LNCAP (cell line): ENCODE data around the gene CCNJL.

Source experiments
- TF ChIP-seq, protein P1 (sequence below): fragments of 450-650 bp; IDR thresholded peaks from 2 replicates; pipeline ENCODE4 v1.5.1; 2017; ENCODE audit warnings: mild to moderate bottlenecking

CCNJL gene

DNA sequence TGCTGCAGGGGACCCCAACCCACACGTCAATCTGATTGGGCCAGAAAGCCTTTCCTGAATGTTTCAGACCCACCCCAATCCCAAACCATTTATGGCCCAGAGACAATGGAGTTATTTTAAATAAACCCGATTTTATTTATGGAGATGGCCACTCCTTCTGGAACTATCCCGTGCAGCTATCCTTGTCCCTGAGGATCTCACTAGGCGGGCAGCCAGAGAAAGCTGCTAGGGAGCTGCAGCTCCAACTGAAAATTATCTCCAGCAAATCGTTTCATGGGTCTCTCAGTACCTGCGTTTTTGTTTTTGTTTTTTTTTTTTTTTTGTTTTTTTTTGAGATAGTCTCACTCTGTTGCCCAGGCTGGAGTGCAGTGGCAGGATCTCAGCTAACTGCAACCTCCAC, 35.1 kb upstream of the CCNJL start:
- TF ChIP-seq, protein P1, sequence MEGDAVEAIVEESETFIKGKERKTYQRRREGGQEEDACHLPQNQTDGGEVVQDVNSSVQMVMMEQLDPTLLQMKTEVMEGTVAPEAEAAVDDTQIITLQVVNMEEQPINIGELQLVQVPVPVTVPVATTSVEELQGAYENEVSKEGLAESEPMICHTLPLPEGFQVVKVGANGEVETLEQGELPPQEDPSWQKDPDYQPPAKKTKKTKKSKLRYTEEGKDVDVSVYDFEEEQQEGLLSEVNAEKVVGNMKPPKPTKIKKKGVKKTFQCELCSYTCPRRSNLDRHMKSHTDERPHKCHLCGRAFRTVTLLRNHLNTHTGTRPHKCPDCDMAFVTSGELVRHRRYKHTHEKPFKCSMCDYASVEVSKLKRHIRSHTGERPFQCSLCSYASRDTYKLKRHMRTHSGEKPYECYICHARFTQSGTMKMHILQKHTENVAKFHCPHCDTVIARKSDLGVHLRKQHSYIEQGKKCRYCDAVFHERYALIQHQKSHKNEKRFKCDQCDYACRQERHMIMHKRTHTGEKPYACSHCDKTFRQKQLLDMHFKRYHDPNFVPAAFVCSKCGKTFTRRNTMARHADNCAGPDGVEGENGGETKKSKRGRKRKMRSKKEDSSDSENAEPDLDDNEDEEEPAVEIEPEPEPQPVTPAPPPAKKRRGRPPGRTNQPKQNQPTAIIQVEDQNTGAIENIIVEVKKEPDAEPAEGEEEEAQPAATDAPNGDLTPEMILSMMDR: no peak

DNA sequence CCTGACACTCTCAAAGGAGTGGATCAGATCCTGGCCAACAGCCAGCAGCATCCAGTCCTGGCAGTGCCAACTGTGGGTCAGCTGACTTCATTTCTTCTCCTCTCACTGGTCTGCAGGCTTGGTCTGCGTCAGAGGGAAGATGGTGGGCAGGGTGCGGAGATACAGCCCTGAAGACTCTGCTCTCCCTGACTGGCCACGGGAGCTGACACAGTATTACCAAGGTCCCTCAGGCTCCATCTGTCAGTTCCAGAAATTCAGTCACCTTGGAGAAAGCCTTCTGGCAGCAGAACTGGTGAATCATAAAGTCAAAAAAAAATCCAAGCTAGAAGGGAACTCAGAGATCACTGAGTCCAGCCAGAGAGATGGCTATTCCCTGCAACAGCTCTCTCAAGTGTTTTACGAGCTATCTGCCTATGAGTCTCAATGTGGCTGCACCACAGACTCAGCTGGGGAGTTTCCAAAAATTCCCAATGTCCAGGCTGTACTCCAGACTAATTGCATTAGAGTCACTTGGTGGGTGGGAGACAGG, 30.1 kb upstream of the CCNJL start:
- TF ChIP-seq, protein P1: no peak

DNA sequence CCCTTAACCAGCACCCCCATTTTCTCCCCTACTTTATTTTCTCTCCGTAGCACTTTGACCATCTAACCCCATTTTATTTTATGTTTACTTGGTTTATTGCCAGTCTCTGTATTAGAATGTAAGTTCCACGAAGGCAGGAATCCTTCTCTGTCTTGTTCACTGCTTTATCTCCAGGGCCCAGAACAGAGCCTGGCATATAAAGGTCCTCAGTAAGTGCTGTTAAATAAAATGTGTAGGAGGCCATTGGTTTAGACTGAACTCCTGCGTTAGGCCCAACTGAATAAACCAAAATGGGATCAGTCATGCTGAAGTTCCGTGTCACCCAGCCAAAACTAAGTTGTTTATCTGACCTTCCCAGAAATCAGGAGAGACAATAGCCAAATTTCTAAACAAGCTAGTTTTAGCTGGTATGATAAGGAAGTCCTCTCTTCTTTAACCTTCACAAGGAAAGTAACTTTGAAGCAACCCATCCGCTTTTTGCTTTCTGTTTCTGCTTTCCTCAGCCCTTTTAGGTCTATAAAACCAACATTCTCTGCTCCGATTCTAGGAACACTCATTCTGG, 29.0 kb upstream of the CCNJL start:
- TF ChIP-seq, protein P1: no peak

DNA sequence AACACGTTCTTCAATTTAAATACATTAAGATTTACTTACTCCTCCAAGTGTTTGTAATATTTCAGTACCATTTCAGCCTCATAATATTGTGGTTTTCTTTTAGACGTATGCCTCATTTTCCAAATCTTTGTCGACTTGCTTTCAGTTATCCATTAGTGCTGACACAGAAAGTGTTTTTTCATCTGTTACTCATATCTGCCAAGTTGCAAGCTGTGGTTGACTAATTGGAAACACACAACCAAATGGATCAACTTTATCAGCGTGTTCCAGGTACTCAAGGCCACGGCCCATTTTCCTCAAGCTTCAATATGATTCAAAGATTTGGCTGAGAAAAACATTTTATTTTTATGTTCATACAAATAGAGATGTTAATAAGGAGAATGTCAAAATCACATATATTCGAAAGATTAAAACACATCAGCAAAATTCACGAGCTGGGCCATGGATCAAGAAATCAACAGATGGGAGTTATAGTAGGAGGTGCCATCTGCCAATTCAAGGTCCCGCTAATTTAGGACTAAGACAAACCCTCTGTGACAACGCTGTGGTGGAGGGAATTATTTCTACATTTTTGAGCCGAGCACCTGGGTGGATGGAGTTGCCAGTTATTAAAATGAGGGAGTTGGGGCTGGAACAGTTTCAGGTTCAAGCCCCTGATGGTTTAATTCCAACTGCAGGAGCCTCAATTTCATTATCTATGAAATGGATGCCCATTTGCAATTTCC, 27.2 kb upstream of the CCNJL start:
- TF ChIP-seq, protein P1: no peak

DNA sequence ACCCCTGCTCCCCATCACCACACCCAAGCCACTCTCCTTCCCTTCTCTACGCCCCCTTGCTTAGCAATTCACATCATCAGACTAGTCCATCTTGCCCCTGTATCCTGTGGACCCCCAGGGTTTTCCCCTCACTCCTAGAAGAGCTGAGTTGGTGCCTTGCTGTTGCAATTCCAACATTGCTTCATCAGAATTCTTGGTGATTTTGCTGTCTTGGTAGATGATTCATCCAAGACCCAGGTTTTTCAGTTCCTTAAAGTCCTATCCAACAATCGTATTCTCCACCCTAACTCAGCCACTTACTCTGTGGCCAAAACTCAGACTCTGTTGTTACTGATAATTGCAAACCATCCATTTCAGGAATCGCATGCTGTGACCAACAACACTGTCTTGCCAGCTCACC, 21.4 kb upstream of the CCNJL start:
- TF ChIP-seq, protein P1: no peak

DNA sequence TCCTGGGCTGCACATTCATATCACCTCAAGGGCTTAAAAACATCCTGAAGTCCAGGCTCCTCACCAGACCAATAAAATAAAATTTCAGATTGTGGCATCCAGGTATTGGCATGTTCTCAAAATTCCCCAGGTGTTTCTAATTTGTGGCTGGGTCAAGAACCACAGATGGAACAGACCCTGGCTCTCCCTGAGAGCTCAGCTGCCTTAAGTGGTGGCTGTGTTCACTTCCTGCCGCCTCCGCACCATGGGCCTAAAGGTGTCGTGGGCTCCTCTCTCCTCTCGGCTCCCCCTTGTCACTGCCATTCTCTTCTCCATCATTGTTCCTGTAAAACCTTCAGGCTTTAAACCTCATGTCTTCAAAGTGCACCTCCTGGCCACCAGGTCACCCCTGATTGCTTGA, 17.8 kb upstream of the CCNJL start:
- TF ChIP-seq, protein P1: no peak

DNA sequence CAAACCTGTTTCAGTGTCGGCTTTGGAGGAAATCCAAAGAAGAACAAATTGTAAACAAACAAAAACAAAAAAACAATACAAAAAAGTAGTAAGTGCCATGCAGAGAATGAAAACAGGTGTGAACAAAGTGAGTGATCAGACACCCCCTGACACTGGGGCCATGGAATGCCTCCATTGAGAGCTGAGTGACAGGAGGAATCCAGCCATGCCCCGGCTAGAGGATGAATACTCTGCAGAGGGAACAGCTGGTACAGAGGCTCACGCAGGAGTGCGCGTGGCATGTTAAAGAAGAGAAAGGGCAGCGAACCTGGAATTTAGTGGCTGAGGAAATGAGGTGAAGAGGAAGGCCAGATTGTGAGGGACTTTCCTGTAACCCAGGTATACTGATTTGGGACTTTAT, 15.5 kb upstream of the CCNJL start:
- TF ChIP-seq, protein P1: no peak
